T-helper 9 cell (primary cell): ENCODE results near the gene PFDN2.
"Not testable (repeated sequence)": the region's sequence is repeated elsewhere in the genome, so short reads cannot be mapped to it uniquely, and the experiment has no call there.

Experiments used
- DNase-seq: peaks from one replicate; pipeline ENCODE4 v3.0.0-alpha.2; 2020

PFDN2 gene

DNA sequence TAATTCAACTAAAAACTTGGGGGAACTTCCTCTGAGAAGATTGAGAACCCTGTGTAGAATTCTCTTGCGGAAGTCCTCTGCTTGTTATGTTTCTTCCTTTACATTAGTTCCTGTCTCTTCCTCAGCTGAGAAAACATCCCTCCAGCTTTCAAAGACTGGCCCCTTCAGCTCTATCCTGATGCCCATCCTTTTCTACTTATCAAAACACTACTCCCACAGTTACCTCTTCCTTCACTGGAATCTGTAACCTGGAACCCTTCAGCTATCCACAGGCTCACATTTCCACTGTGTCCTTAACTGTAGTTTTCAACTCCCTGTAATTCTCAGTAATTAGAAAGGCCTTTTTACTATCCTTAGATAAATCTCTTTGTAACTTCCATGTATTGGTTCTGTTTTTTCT, 20.6 kb upstream of the PFDN2 start:
- no peak for DNase-seq

DNA sequence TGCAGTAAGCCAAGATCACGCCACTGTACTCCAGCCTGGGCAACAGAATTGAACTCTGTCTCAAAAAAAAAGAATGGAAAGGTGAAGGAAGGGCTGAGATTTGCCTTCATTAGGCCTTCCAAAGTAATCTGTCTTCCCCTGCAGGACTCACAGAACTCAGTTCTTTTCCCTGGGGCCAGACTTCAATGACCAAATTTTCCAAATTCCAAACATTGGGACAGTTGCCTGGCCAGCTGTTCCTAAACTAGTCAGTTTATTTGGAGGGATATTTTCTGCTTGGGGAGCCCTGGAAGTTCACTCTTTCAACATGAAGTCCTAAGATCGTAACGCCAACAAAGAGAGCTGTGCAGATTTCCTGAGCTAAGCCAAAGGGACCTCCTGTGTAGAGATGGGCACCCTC, 20.0 kb upstream of the PFDN2 start:
- no peak for DNase-seq

- DNase-seq: no peak
Observed at GRCh38 chr1:161133220-161133740, 15.4 kb upstream of the PFDN2 start.

- DNase-seq: peak; percentile 80
Observed at GRCh38 chr1:161132410-161133219, 14.8 kb upstream of the PFDN2 start, which contains the start of gene DEDD. Gene DEDD (minus strand): TSS chr1:161132667. CDS start chr1:161124462, 8,205 bp downstream.

- no peak for DNase-seq
Observed at GRCh38 chr1:161131523-161132409, 13.9 kb upstream of the PFDN2 start.

GRCh38 chr1:161130266-161130665, 12.4 kb upstream of the PFDN2 start:
- no peak for DNase-seq

GRCh38 chr1:161128591-161129420, 11.0 kb upstream of the PFDN2 start:
- DNase-seq: no peak

DNA sequence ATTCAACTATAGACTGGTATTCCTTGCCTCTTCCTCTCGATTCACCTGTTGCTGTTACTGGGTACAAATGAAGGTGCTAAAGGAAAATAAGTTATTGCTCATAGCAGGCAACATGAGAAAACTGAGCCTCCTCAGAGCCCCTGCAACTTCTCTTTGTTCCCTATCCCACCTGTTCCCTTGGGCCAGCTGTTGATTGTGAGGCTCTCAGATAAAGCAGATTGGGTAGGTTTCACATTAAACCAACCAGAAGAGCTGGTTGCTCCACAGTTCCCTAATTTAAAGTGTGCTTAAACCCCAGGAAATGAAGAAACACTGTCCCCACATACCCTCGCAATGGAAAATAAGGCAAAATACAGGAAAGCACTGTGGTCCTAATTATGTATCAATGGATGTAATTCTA, 9.8 kb upstream of the PFDN2 start:
- DNase-seq: no peak

- no peak for DNase-seq
Observed at GRCh38 chr1:161122967-161123366, 5.1 kb upstream of the PFDN2 start.

- DNase-seq: no peak
Observed at GRCh38 chr1:161121834-161122233, 4.0 kb upstream of the PFDN2 start.

GRCh38 chr1:161121042-161121650, 3.3 kb upstream of the PFDN2 start:
- DNase-seq: no peak

- peak; percentile 39 for DNase-seq
Observed at GRCh38 chr1:161119092-161119903, 1.5 kb upstream of the PFDN2 start.

- DNase-seq: not testable (repeated sequence)
Observed at GRCh38 chr1:161115961-161116360, 1.9 kb downstream of the PFDN2 start.

DNA sequence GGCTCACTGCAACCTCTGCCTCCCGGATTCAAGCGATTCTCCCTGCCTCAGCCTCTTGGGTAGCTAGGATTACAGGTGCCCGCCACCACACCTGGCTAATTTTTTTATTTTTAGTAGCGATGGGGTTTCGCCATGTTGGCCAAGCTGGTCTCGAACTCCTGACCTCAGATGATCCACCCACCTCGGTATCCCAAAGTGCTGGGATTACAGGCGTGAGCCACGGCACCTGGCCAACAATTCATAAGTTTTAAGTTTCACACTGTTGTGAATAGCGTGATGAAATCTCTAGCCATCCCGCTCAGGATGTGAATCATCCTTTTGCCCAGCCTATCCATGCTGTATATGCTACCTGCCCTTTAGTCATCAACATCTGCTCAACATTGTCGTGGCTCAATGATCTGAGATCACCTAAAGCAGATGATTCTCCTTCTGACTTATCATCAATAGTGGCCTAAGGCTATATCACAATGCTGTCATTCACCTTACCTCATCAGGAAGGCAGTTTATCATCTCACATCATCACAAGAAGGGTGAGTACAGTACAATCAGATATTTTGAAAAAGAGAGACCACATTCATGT, 2.6 kb downstream of the PFDN2 start:
- no peak for DNase-seq

- no peak for DNase-seq
Observed at GRCh38 chr1:161114556-161114955, 3.3 kb downstream of the PFDN2 start.

- no peak for DNase-seq
Observed at GRCh38 chr1:161113915-161114314, 3.9 kb downstream of the PFDN2 start.

DNA sequence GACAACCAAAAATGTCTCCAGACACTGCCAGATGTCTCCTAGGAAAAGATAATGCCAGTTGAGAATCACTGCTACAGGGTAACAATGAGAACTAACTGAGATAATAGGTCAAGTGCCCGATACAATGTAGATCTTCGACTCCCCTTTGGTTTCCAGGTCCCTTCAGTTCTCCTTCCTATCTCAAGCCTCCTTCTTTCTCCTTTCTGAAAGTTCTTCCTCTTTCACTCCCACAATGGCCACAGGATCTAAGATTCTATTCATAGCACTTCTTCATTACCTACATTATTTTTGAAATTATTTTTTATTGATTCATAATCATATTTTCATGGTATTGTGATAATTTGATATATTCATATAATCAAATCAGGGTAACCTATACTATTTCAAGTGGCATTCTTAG, 6.3 kb downstream of the PFDN2 start:
- DNase-seq: no peak

- no peak for DNase-seq
Observed at GRCh38 chr1:161111117-161111516, 6.7 kb downstream of the PFDN2 start.

DNA sequence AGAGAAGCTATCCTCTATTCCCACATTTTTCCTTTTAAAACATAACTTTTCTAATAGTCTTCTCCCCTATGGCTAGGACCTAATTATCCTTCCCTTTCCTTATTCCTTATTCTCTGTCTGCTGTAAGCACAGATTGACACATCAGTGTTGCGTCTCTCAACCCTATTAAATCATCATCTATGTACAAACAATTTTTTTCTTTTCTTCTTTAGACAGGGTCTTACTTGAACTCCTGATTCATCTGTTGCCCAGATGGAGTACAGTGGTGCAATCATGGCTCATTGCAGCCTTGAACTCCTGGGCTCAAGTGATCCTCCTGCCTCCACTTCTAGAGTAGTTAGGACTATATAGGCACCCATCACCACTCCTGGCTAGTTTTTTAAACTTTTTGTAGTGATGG, 11.4 kb downstream of the PFDN2 start:
- DNase-seq: no peak

DNA sequence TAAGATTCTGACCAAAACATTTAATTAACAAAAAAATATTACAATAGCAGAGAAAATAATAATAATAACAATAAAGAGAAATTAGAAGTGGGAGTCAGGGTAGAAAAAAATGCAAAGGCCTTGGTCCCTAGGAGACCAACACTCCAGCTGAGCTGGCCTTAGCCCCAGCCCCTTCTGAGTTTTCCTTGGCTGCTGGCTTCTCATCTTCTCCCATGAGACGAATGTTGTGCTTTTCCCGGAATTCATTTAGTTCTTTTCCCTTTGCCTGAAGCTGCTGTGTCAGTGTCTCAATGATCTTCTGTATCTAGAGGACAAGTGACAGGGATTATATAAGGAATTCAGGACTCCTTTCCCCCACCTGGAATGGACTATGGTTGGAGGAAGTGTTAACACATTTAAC, 17.3 kb downstream of the PFDN2 start:
- no peak for DNase-seq
